Measurements from ENCODE around the gene LRMDA.
"Not testable (repeated sequence)": the region's sequence is repeated elsewhere in the genome, so short reads cannot be mapped to it uniquely, and the experiment has no call there.

The LRMDA gene

DNA sequence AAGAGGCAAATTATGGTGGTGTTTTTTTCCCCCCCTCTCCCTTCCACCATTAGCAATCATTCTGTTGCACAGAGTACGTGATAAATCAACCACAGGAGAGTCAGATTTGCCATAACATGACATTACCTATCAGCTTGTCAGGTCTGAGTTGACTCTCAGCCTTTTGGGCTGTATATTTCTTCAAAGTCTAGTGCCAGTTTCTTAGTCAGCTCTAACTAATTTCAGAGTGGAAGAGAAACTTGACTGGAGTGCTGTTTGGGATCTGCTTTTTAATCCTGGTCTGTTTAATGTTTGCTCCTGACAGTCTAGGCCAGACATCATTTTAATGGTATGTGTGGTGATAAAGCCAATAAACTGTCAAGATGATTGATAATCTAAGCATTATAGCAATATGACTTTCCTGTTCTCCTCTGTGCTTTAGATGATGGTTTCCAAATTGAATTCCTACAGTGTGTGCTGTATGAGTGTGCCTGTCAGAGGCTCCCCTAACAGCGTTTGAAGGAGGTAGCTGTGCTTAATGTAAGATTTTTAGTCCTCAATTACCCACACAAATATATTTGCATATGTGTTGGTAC, 76.9 kb downstream of the LRMDA start:
- DNase-seq (ENCODE audit: low spot score) = no peak

DNA sequence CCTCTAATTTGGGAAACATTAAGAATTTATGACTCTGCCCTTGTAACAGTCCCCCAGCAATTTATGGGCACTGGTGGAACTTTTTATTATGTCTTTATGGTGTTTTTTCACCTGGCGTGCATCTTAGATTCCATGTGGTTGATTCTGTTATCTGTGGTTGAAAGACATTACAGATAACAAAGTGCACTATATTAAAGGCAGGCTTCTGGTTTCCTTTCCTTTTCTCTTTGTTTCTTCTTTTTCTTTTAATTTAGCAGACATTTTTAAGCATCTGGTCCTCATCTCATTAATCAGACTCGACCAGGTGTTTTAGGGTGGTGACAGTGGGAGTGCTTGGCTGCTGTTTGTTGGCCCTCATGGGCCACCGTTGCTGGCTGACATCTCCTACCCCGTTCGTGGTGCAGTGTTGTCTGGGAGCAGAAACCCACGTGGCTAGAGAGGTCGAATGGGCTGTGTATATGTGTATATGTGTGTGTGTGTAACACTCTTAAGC, 77.4 kb downstream of the LRMDA start:
- DNase-seq (ENCODE audit: low spot score) = no peak

DNA sequence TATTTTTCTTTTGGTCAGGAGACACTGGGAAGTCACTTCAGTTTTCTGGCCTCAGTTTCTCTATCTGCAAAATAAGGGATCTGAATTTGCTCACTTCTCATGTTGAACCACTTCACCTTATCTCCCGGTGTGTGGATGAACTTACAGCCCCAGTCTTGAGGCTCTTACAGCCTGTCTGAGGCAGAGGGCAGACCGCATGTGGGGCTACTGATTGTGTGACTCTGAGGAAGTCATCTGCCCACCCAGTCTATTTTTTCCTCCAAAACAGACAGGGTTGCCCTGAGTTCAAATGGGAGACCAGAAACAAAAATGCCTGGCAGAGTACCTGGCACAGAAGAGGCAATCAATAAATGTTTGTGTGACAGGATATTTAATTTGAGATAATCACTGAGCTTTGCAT, 78.3 kb downstream of the LRMDA start:
- DNase-seq (ENCODE audit: low spot score) = no peak

DNA sequence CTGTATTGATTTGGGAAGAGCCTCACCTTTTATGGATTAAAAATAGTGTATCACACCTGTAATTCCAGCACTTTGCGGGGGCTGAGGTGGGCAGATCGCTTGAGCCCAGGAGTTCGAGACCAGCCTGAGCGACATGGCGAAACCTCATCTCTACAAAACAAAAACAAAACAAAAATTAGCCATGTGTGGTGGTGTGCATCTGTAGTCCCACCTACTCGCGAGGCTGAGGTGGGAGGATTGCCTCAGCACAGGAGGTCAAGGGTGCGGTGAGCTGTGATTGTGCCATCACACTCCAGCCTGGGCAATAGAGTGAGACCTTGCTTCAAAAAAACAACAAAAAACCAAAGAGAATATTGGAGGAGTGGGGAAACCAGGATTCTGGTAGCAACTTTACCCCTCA, 79.6 kb downstream of the LRMDA start:
- DNase-seq (ENCODE audit: low spot score) = no peak

DNA sequence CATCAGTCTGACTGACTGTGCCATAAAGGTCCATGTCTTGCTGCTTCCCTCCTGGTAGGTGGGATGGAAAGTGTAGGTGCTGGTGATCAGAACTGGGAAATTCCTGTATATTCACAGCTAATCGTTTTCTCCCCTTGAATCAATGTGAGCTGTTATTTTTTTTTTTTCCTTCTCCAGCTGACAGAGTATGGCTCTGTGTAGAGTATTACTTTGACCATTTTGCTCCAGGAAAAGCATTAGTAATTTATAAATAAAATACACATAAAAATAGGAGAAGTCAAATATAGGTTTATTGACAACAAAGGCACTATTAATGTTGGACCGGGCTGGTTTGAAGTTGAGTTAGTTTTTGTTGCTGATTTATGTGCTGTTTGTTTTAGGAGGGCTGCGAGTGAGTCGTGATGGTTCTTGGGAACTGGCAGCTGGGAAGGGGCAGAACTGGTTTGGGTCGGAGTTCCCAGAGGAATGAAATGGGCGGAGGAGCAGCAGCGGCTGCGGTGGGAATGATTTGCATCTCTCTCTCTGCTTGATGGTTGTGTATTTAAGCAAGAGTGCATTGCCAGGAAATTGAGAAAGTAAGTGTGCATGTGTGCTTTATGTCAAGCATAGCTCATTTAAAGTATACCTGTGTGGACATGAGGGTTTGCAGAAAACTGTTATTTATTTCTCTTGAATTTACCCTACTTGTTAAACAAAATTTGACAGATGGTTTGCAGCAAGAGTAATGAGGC, 80.9 kb downstream of the LRMDA start:
- no peak for DNase-seq (ENCODE audit: low spot score)

DNA sequence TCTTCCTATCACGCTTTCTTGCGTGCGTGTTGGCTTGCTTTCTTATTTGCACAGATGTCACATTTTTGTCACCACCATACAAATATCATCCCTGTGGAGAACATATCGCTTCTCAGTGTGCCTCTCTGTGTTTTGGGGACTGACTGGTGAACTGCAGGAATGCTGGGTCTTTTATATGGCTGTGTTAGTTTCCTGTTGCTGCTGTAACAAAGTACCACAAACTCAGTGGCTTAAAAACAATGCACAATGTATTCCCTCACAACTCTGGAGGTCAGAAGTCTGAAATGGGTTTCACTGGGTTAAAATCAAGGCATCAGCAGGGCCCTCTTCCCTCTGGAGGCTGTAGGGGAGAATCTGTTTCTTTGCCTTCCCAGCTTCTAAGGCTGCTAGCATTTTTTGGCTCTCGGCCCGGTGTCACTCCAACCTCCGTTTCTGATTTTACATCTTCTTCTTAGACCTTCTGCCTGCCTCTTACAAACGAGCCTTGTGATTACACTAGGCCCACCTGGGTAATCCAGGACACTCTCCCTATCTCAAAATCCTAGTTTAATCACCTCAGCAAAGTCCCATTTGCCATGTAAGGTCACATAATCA, 82.0 kb downstream of the LRMDA start:
- DNase-seq (ENCODE audit: low spot score) = no peak

DNA sequence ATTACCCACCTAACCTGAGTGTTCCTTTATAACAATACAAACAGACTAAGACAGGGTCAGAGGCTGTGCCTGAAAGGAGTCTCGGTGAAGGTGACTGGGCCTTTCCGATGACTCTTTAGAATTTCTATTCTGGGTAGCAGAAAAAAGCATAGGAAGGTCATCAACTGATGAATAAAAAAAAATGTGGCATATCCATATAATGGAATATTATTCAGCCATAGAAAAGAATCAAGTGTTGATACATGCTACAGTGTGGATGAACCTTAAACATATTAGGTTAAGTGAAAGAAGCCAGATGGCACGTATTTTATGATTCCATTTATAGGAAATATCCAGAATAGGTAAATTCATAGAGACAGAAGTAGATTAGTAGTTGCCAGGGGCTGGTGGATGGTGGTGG, 83.4 kb downstream of the LRMDA start:
- DNase-seq (ENCODE audit: low spot score) = no peak

DNA sequence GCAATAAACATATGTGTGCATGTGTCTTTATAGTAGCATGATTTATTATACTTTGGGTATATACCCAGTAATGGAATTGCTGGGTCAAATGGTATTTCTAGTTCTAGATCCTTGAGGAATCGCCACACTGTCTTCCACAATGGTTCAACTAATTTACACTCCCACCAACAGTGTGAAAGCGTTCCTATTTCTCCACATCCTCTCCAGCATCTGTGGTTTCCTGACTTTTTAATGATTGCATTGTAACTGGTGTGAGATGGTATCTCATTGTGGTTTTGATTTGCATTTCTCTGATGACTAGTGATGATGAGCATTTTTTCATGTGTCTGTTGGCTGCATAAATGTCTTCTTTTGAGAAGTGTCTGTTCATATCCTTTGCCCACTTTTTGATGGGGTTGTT, 84.7 kb downstream of the LRMDA start:
- DNase-seq (ENCODE audit: low spot score) = not testable (repeated sequence)

DNA sequence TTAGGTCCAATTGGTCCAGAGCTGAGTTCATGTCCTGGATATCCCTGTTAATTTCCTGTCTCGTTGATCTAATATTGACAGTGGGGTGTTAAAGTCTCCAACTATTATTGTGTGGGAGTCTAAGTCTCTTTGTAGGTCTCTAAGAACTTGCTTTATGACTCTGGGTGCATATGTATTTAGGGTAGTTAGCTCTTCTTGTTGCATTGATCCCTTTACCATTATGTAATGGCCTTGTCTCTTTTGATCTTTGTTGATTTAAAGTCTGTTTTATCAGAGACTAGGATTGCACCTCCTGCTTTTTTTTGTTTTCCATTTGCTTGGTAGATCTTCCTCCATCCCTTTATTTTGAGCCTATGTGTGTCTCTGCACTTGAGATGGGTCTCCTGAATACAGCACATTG, 87.8 kb downstream of the LRMDA start:
- not testable (repeated sequence) for DNase-seq (ENCODE audit: low spot score)

DNA sequence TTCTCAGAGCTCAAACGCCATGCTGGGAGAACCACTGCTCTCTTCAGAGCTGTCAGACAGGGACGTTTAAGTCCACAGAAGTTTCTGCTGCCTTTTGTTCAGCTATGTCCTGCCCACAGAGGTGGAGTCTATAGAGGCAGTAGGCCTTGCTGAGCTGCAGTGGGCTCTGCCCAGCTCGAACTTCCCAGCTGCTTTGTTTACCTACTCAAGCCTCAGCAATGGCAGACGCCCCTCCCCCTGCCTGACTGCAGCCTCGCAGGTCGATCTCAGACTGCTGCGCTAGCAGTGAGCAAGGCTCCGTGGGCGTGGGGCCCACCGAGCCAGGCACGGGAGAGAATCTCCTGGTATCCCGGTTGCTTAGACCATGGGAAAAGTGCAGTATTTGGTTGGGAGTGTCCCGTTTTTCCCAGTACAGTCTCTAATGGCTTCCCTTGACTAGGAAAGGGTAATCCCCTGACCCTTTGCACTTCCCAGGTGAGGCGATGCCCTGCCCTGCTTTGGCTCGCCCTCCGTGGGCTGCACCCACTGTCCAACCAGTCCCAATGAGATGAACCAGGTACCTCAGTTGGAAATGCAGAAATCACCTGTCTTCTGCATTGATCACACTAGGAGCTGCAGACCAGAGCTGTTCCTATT, 89.9 kb downstream of the LRMDA start:
- DNase-seq (ENCODE audit: low spot score) = not testable (repeated sequence)

DNA sequence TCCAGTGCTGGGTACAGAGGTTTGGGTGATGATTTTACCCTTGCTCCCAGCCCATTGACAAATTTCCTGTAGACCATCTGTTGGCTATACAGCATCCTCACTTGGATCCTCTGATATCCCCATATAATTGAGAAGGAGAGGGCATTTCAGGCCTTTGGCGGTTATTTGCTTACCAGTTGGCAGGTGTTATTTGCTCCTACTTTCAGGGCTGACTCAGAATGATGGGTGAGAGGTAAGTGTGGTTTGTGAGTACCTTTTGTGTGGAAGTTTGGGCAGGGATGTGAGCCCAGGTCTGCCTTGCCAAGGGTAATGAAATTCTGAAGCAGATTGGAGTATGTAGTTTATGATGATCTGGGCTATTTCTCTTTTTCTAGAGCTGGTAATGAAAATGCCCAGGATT, 93.6 kb downstream of the LRMDA start:
- no peak for DNase-seq (ENCODE audit: low spot score)

DNA sequence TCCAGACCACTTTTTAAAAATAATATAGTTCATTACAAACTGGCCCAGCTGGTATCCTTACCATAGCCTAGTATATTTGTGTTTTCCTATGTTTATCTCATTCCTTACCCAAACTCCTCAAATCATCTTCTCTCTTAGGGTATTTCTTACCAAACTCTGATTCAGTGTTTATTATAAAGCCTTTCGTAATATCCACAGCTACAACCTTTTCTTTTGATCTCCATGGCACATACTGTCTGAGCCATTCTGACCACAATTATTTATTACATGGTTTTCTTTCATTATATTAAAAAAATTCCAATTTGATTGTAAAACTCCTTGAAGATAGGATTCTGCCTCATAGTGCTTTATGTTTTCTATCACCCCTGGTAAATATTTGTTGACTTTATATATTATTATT, 94.2 kb downstream of the LRMDA start:
- no peak for DNase-seq (ENCODE audit: low spot score)

DNA sequence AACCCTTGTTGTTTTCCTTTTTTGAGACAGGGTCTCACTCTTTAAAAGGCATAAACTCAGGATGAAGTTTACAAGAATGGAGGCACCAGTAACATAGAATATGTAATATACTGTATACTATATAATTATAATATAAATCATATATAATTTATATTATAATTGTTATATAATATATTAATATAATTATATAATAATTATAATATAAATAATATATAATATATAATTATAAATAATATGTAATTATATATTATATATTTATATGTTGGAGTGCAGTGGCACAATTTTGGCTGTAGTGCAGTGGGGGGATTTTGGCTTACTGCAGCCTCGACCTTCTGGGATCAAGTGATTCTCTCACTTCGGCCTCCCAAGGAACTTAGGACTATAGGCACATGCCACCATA, 96.1 kb downstream of the LRMDA start:
- no peak for DNase-seq (ENCODE audit: low spot score)

DNA sequence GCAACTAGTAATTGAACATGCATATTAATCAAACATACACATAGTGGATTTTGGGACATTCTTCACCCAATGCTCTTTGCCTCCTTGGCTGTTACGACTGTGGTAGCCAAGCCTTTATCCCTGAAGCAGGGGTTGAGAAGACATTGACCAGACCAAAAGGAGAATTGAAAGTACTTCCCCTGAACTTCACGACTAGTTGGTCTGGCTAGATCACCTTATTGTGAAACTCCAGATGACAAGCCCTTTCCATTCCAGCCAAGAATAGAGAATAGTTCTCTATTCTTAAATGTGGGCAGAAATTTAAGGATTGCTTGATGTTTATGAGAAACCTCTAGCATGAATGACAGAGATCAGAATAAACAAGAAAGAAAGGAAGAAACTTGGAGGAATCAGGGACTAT, 97.0 kb downstream of the LRMDA start:
- DNase-seq (ENCODE audit: low spot score) = no peak

DNA sequence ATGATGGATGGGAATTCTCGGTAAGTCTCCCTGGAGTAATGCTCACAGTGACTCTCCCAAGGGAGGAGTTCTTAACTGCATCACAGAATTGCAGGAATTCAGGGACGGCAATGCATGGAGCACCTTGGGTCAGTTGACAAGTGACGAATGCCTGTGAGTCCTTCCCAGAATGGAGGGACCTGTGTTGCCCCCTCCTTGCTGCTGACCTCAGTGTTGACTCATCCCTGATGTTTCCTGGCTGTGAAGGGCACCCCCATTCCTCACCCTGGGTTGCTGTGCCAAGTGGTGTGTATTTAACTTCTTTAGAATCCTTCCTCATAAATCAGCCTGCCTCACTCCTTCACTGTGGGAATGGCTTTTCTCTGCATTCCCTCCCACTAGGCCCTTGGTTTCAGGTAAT, 98.9 kb downstream of the LRMDA start:
- no peak for DNase-seq (ENCODE audit: low spot score)

DNA sequence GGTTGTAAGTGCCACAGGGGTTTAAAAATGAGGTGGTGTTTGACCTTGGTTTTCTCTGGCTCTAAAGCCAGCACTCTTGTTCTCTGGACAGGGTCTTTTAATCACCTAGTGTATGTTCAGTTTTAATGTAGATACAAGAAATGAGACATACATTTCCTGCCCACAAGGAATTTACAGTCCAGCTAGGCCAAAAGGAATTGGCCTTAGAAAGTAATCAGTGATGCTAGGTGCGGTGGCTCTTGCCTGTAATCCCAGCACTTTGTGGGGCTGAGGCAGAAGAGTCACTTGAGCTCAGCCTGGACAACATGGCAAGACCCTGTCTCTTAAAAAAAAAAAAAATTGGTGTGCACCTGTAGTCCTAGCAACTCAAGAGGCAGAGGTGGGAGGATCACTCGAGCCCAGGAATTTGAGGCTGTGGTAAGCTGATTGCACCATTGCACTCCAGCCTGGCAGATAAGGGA, 100.2 kb downstream of the LRMDA start:
- no peak for DNase-seq (ENCODE audit: low spot score)

DNA sequence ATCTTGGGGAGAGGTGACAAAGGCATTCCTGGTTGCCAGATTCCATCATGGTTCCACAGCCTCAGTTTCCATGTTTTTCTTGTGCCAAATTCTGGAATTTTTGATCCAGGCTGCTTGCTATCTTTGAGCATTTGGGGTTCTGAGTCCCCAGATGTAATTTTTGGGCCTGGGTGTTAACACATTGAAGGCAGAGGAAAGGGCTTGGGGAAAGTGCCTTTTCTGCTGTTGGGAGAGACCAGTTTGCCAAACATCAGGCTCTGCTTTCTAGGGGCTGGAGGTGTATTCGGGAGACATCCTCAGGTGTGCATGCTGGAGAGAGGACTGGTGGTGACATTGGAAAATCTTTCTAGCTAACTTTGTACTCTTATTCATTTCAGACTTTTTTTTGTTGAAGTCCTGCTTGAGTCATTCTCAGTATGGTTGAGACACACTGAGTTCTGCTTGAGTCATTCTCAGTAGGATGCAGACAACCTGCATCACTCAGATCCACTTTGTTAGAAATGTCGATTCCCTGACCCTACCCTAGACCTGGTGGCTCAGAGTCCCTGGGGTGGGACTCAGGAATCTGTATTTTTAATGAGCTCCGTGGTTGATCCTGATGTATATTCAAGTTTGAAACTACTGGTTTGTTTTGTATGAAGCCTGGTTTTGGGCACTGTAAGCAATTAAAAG, 101.0 kb downstream of the LRMDA start:
- DNase-seq (ENCODE audit: low spot score) = no peak

DNA sequence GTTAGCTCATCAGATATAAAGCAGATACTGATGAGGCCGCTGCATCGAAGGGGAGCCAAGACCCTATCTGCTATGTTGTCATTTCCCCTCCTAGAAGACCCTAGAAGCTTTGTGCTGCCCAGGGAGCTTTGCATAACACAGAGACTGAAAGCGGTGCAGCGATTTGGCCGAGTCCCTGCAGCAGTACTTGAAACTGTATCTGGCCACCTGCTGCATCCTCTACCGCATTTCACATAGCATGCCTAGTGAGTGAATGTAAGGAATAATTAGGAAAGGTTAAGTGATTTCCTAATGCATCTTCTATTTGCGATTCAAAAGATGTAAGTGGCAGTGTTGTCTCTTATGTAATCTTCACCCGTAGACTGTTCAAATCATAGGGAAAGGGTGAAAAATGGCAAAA, 106.7 kb downstream of the LRMDA start:
- no peak for DNase-seq (ENCODE audit: low spot score)

DNA sequence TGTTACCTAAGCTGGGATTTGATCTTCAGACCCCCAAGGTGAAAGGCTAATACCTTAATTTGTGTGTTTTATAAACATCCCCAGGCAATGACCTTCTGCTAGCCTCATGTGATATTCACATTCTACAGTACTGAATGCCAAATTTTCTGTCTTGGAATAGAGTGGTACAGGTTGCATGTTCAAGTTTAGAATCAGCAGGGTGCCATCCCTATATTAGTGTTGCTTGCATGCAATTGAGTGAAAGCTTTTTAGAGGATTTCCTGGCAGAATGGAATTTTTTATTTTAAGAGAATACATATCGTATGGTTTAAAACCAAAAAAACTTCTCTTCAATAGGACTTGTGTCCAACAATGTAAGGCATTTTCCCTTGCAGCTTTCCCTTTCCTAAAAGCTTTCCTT, 107.3 kb downstream of the LRMDA start:
- no peak for DNase-seq (ENCODE audit: low spot score)

DNA sequence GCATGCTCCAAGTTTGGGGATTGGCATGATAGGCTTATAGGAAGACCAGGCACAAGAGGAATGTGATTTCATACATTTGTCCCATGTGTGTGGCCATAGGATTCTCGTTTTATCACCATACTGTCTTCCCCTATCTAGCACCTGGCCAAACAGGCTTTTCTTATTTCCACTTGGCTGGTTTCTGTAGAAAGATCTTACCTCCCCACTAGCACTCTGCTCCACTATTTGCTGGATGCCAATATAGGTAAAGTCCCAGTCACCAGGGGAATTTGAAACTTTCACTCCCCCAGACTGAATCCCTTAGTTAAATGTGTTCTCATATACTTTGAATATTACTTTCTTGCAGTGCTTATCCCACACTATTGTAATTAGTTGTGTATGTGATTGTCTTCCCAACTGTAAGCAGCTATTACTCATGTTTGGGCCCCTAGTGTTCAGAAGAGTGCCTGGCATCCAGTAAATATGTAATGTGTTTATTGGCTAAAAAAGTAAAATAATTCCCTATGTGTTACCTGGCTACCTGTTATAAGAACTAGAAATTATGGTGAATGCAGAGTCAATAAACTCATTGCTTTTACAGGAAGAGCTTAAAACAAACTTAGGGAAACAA, 109.0 kb downstream of the LRMDA start:
- DNase-seq (ENCODE audit: low spot score) = no peak

DNA sequence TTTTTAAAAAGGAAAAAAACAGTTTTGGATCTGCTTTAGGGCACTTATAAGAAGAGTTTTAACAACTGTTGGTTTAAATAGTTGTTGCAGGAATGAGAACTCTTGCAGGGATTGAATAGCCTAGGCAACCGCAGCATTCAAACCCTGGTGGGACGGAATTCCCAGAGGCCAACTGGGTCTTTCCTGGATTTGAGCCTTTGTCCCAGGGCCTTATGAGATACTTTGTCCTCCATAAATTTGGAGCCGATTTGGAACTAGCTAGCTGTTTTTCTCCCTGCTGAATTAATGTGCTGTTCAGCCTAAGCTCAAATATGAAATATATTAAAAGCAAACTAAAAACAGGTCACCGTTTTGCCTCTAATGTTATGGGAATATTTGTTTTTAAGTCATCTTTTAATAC, 109.6 kb downstream of the LRMDA start:
- no peak for DNase-seq (ENCODE audit: low spot score)

DNA sequence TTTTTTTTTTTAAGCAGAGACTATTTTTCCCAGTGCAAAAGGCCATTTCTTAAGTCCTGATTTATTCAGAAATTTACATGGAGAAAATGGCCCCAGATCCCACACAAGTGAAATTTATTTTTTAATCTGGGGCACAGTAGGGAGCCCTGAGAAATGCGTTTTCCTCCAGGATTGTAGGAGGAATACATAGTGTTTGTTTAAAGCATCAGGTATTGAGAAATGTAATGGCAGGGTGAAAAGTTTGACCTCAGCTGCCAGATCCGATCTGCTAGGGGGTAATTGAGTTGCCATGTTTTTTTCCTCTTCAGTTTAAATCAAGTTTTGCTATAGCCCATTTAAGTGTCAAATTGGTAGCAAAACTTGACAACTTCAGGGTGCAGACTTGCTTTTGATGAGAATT, 110.0 kb downstream of the LRMDA start:
- DNase-seq (ENCODE audit: low spot score) = no peak

Data from ecto neural progenitor cell (in vitro differentiated cells).